NT2/D1 (cell line): ENCODE results near the gene RAP1GAP.

Source experiments
- DNase-seq: peaks from one replicate; pipeline ENCODE4 v3.0.0-alpha.2; 2011; ENCODE audit warnings: low read depth, low spot score
- H3K27me3 ChIP-seq: 2 replicates; pipeline ENCODE4 v1.6.0; 2011; ENCODE audit warnings: mild to moderate bottlenecking; ENCODE audit not compliant: insufficient read length, insufficient read depth
- H3K36me3 ChIP-seq: 2 replicates; pipeline ENCODE4 v1.6.1; 2011; ENCODE audit warnings: mild to moderate bottlenecking, low read length, mixed read lengths; ENCODE audit not compliant: insufficient read depth, insufficient read length
- H3K4me1 ChIP-seq: 2 replicates; pipeline ENCODE4 v1.5.1; 2011; ENCODE audit not compliant: insufficient read depth, insufficient read length
- H3K4me3 ChIP-seq: 2 replicates; pipeline ENCODE4 v1.5.1; 2011; ENCODE audit warnings: low read depth; ENCODE audit not compliant: insufficient read length
- H3K9ac ChIP-seq: 2 replicates; pipeline ENCODE4 v1.6.0; 2011; ENCODE audit warnings: low read depth; ENCODE audit not compliant: insufficient read length
- H3K9me3 ChIP-seq: 2 replicates; pipeline ENCODE4 v1.5.1; 2011; ENCODE audit warnings: mild to moderate bottlenecking, low read length; ENCODE audit not compliant: insufficient read depth
- SUZ12 ChIP-seq: IDR thresholded peaks from 2 replicates; pipeline ENCODE4 v1.6.1; 2011; ENCODE audit not compliant: insufficient read length, insufficient read depth; ENCODE audit errors: extremely low read depth
- YY1 ChIP-seq: IDR thresholded peaks from 2 replicates; pipeline ENCODE4 v1.6.1; 2011; ENCODE audit not compliant: insufficient read length, insufficient read depth
- ZNF274 ChIP-seq: IDR thresholded peaks from 2 replicates; pipeline ENCODE4 v1.6.1; 2011; ENCODE audit warnings: mild to moderate bottlenecking, low read depth, low read length

The RAP1GAP gene

DNA sequence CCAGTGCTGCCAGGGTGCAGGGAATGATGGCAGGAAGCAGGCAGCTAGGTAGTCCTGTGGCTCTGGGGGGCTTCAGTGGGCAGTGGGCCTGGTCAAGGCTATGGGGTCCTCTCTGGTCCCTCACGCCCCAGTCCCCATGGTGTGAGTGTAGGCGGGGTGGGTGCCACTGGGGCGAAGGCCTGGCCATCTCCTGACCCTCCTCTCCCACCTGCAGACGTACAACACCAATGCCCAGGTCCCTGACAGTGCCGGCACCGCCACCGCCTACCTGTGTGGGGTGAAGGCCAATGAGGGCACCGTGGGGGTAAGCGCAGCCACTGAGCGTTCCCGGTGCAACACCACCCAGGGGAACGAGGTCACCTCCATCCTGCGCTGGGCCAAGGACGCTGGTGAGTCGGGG lies 106.3 kb downstream of the RAP1GAP start:
- no peaks in the 10 kb centered on the region for H3K9me3 ChIP-seq
- H3K4me1 ChIP-seq = peaks cover 1% of the 10 kb centered on the region
- H3K9ac ChIP-seq = no peak overlapping the region
- DNase-seq = no peak
- H3K36me3 ChIP-seq = peaks cover 47% of the 10 kb centered on the region
- TF ChIP-seq ZNF274 (no peak), YY1 (no peak), SUZ12 (no peak)
- H3K27me3 ChIP-seq = no peaks in the 10 kb centered on the region
- no peak overlapping the region for H3K4me3 ChIP-seq

DNA sequence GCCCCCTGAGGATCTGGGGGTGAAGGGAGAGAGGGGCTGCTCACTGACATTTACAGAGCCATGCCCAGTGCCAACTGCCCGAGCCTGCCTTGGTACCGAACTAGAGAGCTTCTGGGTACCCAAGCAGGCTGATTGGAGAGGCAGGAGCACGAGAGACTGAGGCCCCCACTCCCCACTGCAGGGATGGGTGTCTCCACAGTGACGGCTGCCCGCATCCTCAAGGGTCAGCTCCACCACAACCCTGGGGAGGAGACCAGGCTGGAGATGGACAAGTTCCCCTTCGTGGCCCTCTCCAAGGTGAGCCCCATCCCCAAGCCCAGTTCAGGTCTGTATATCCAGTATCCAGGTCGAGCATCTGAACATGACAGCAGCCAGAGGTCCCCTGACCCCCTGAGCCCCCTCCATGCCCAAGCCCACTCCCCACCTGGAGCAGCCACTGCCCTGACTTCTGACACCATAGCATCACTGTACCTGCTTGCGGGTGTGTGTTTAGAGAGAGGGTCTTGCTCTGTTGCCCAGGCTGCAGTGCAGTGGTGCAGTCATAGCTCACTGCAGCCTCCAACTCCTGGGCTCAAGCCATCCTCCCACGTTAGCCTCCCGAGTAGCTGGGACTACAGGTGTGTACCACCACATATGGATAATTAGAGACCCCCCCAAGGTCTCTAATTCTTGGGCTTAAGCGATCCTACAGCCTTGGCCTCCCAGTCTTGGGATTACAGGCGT lies 108.1 kb downstream of the RAP1GAP start:
- Histone ChIP-seq H3K4me1 (peaks cover 1% of the 10 kb centered on the region), H3K4me3 (no peak overlapping the region), H3K9me3 (no peaks in the 10 kb centered on the region), H3K36me3 (peaks cover 56% of the 10 kb centered on the region), H3K9ac (no peak overlapping the region), H3K27me3 (no peaks in the 10 kb centered on the region)
- no peak for DNase-seq
- no peak for TF ChIP-seq SUZ12
- TF ChIP-seq ZNF274 = no peak
- no peak for TF ChIP-seq YY1

DNA sequence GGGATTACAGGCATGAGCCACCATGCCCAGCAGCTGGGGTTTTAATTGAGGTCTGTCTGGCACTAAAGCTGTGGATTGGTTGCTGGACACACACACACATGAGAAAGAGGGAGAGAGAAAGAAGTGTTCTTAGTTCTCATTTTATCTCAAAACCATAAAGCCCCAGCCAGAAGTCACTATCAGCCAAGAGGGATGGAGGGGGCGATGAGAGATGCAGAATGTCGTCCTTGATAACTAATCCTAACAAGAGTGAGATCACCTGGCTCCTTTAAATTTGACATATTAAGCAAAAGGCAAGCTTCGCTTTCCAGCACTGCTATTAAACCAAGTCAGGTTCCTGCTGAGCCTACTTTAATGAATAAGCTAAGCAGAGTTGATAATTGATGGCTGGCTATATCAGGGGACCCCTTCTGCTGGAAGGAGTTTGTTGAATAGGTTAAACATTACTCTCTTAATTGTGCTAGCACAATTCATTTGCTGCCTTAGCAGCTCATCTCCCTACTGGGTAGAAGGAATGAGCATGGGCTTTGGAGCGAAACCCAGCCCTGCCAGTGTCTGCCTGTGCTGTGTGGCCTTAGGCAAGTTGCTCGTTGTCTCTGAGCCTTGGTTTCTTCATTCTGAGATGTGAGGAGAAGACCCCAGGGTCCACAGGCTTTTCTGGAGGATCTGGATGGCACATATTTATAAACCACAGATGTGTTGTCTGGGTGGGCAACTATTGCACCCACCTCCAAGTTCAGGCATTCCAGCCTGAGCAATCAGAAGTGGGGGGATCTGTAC lies 109.2 kb downstream of the RAP1GAP start:
- no peak overlapping the region for H3K9ac ChIP-seq
- no peak for TF ChIP-seq ZNF274
- no peak for TF ChIP-seq YY1
- TF ChIP-seq SUZ12 = no peak
- H3K36me3 ChIP-seq = peaks cover 55% of the 10 kb centered on the region
- no peak for DNase-seq
- H3K4me3 ChIP-seq = no peak overlapping the region
- no peaks in the 10 kb centered on the region for H3K27me3 ChIP-seq
- no peaks in the 10 kb centered on the region for H3K4me1 ChIP-seq
- no peaks in the 10 kb centered on the region for H3K9me3 ChIP-seq

DNA sequence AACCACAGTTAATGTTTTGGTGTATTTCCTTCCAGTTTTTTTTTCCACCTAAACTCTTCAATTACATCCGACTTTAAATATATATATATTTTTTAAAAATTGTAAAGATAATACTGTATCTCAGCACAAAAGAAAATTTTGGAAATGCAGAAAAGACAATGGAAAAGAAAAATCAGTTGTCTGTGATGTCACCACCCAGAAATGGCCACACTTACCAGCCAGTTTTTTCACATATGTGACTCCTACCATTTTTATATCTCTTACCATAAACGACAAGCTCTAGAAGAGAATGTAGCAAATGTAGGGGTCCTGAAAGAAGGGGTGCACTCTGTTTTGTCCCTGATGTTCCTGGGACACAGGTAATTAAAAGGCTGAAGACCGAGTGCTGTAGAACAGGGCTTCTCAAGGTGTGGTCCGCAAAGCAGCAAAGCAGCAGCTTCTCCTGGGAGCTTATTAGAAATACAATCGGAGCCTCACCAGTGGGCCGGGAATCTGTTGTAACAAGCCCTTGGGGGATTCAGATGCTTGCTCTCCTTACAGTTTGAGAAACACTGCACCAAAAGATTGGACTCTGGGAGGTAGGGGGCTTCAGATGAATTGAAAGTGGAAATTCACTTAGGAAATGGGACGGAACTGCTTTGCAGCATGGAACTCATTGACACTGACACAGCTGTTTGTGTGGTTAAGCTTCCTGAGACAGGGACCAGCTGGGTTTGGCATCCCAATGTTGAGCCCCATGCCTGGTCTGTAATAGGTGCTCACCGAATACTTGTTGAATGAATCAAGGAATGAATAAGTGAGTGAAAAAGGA lies 115.8 kb downstream of the RAP1GAP start:
- peaks cover under 1% of the 10 kb centered on the region for H3K4me1 ChIP-seq
- no peaks in the 10 kb centered on the region for H3K9me3 ChIP-seq
- no peak for DNase-seq
- no peak overlapping the region for H3K9ac ChIP-seq
- TF ChIP-seq YY1 (no peak), ZNF274 (no peak), SUZ12 (no peak)
- H3K4me3 ChIP-seq = no peak overlapping the region
- peaks cover 26% of the 10 kb centered on the region for H3K36me3 ChIP-seq
- no peaks in the 10 kb centered on the region for H3K27me3 ChIP-seq

DNA sequence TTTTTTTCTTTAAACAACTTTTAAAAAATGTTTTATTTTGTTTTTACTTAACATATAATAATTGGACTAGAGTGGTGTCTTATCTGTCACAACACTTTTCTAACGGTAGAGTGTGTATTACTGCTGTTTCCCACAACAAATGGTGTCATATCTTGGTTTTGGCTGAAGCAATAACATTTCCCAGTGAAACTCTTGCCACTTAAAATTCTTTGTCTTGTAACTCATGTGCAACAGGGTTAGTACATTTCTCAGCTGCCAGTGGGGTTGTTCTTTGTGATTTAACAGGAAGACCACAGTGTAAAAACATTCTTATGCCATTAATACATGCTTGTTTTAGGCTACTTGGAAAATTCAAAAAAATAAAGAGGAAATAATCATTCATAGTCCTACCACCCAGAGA lies 116.4 kb downstream of the RAP1GAP start:
- H3K4me3 ChIP-seq = no peak overlapping the region
- H3K36me3 ChIP-seq = peaks cover 22% of the 10 kb centered on the region
- no peaks in the 10 kb centered on the region for H3K9me3 ChIP-seq
- no peak for TF ChIP-seq YY1
- TF ChIP-seq SUZ12 = no peak
- TF ChIP-seq ZNF274 = no peak
- peaks cover 2% of the 10 kb centered on the region for H3K4me1 ChIP-seq
- DNase-seq = no peak
- no peaks in the 10 kb centered on the region for H3K27me3 ChIP-seq
- no peak overlapping the region for H3K9ac ChIP-seq

DNA sequence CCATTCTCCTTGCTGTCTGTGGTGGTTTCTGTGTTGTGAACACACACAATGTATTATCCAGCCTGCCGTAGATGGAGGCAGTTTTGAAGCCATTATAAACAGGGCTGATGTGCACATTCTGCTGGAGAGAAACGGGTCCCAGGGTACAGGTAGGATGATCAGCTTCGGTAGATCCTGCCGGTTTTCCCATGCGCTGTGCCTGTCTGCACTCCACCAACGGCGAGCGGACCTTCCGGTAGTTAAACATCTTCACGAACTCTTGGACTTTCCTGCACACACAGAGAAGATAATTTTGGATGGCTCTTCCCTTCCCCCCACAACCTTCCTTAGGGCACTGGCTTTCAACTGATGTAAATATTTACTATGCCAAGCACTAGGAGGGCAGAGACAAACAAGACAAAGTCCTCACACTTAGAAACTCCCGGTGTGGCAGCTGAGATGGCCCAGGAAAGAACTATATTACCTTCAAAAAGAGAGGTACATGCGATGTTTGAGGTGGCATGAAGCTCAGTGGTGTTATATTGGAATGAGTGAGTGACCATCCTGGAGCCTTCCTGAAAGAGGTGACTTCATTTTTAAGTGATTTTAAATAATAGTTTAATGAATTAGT lies 118.2 kb downstream of the RAP1GAP start:
- Histone ChIP-seq H3K4me1 (peaks cover 4% of the 10 kb centered on the region), H3K36me3 (peaks cover 7% of the 10 kb centered on the region), H3K9me3 (no peaks in the 10 kb centered on the region), H3K4me3 (no peak overlapping the region), H3K27me3 (no peaks in the 10 kb centered on the region), H3K9ac (no peak overlapping the region)
- TF ChIP-seq ZNF274 (no peak), SUZ12 (no peak), YY1 (no peak)
- DNase-seq = no peak
